ENCODE data around the gene GAD1.

The GAD1 gene

DNA sequence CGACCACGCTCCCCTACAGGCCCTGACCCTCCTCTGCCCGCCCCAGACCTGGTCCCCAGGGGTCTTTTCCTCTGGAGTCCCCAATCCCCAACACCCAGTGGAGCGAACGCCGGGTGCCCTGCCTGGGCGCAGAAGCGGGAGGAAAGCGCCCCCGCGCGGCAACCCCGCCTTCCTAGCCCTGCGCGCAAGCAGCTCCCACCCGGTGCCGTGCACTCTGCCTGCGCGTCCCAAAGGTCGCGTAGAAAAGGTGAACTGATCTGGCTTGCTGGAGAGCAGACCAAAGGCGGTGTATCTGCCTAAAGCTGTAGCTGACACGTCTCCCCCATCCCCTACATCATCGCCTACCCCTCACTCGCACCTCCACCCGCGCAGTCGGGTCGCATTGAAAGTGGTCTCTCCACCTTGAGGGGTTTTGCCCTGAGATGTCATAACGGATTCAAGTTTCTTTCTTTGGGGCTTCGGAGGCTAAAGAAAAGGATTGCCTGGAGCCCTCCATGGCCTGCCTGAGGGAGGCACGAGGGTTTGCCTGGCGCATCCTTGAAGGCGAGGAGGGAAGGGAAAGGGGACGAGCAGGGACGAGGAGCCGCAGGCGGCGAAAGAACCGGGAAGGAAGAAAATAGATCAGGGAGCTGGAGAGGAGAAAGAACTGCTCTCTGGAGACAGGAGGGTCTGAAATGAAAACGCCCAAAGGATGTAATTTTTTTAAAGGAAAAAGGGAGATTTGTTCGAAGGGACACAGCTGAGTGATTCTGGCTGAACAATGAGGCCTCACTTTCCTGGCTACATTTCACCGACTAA, 5.8 kb downstream of the GAD1 start:
- Histone ChIP-seq H3K27me3 (replicated peaks in 2 of 5; ENCODE audit: control insufficient read depth in 4 of 5, insufficient read depth in 5 of 5, low read length in 4 of 5) (peaks cover 0 to 95% (median 56%) of the 10 kb centered on the region in 5 experiments), H3K4me3 (ENCODE audit: control insufficient read depth in 1 of 7, extremely low read depth in 1 of 7, insufficient read depth in 4 of 7, low read depth in 2 of 7, low read length in 6 of 7) (peak overlapping the region in 4 of 7 experiments; percentile 24 to 77 (median 66)), H3K36me3 (ENCODE audit: control insufficient read depth in 4 of 4, insufficient read depth in 4 of 4, low read length in 3 of 4) (no peaks in the 10 kb centered on the region), H3K27ac (ENCODE audit: insufficient read depth in 1 of 2, low read depth in 1 of 2, low read length in 2 of 2, poor library complexity in 1 of 2, severe bottlenecking in 2 of 2) (no peak overlapping the region), H3K9me3 (ENCODE audit: control extremely low read depth in 1 of 5, control insufficient read depth in 4 of 5, insufficient read depth in 2 of 5, low read depth in 1 of 5, low read length in 4 of 5) (no peaks in the 10 kb centered on the region), H3K4me1 (ENCODE audit: control extremely low read depth in 1 of 4, control insufficient read depth in 4 of 4, insufficient read depth in 4 of 4, low read length in 3 of 4) (peaks cover 2 to 57% (median 52%) of the 10 kb centered on the region in 4 experiments)
- peak in 2 of 3 donors; percentile 31 to 56 for DNase-seq
- ChIA-PET POLR2A (no interaction called here), CTCF (interaction anchor here (0.8 to 3.1 kb wide), 9 partner anchors 8 to 459 kb away, joined by 3 to 9 read pairs (median 4); no protein-coding TSS in a partner anchor)
- WGBS (ENCODE audit: insufficient coverage) = 2% methylated on average over 31 of the region's 43 CpGs

DNA sequence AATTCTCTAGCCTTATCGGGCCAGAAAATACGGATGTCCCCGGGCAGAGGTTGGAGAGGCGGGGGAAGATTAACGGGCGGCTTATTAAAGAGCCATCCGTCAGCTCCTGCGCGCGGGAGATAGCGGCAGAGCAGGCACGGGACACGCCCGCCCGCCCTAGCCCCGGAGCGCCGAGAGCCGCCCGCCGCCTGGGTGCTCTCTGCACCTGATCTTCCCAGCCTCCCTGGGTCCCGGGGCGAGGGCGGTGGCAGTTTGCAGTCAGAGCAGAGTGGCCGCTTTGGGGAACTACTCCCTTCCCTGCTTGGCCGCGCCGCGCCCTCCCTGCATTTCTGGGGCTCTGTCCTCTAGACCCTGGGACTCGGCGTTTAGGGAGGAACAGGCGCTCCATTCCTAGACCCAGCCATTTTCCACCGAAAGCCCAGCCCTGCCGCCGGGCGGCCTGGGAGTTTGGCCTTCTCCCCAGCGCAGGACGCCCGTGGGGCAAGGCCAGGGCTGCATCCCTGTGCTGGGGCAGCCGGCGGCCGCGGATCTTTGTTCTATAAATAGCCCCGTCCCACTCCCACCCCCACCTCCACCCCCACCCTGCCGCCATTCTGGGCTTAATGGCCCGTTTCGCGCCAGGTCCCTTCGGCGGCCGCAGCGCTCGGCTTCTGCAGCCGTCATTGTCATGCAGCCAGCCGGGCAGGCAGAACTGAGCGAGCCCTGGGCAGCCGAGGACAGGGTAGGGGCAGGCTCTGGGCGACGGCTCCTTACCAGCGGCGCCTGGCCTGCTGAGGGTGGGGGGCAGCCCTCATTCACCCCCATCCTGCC, 6.6 kb downstream of the GAD1 start:
- Histone ChIP-seq H3K36me3 (ENCODE audit: control insufficient read depth in 4 of 4, insufficient read depth in 4 of 4, low read length in 3 of 4) (no peaks in the 10 kb centered on the region), H3K4me3 (ENCODE audit: control insufficient read depth in 1 of 7, extremely low read depth in 1 of 7, insufficient read depth in 4 of 7, low read depth in 2 of 7, low read length in 6 of 7) (peak overlapping the region; percentile 18 to 77 (median 56)), H3K4me1 (ENCODE audit: control extremely low read depth in 1 of 4, control insufficient read depth in 4 of 4, insufficient read depth in 4 of 4, low read length in 3 of 4) (peaks cover 0 to 49% (median 45%) of the 10 kb centered on the region in 4 experiments), H3K9me3 (ENCODE audit: control extremely low read depth in 1 of 5, control insufficient read depth in 4 of 5, insufficient read depth in 2 of 5, low read depth in 1 of 5, low read length in 4 of 5) (no peaks in the 10 kb centered on the region), H3K27ac (ENCODE audit: insufficient read depth in 1 of 2, low read depth in 1 of 2, low read length in 2 of 2, poor library complexity in 1 of 2, severe bottlenecking in 2 of 2) (no peak overlapping the region), H3K27me3 (replicated peaks in 2 of 5; ENCODE audit: control insufficient read depth in 4 of 5, insufficient read depth in 5 of 5, low read length in 4 of 5) (peaks cover 0 to 95% (median 50%) of the 10 kb centered on the region in 5 experiments)
- ChIA-PET CTCF (interaction anchor here (0.9 to 3.1 kb wide), 4 partner anchors 9 to 50 kb away, joined by 3 to 9 read pairs (median 6); no protein-coding TSS in a partner anchor), POLR2A (interaction anchor here (0.5 kb wide), 1 partner anchor 1182 kb away, joined by 3 read pairs; no protein-coding TSS in a partner anchor)
- under 1% methylated on average over 35 of the region's 61 CpGs for WGBS (ENCODE audit: insufficient coverage)
- peak; percentile 83 to 92 (median 84) for DNase-seq

DNA sequence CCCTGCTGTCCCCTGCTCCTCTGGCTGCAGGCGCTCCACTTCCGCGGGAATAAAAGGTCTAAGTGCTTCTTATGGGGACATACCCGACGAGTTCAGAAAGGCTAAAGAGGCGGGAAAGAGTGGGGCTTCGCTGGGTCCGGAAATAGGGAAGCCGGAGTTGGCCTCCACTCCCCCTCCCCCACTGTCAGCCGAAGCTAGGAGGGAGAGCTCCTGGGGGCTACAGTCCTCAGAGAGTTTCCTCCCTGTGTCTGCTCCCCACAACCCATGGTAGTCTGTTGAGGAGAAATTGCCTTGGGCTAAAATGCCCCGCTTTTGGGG, 7.2 kb downstream of the GAD1 start:
- peak overlapping the region in 6 of 7 experiments; percentile 23 to 77 (median 50) for H3K4me3 ChIP-seq (ENCODE audit: control insufficient read depth in 1 of 7, extremely low read depth in 1 of 7, insufficient read depth in 4 of 7, low read depth in 2 of 7, low read length in 6 of 7)

DNA sequence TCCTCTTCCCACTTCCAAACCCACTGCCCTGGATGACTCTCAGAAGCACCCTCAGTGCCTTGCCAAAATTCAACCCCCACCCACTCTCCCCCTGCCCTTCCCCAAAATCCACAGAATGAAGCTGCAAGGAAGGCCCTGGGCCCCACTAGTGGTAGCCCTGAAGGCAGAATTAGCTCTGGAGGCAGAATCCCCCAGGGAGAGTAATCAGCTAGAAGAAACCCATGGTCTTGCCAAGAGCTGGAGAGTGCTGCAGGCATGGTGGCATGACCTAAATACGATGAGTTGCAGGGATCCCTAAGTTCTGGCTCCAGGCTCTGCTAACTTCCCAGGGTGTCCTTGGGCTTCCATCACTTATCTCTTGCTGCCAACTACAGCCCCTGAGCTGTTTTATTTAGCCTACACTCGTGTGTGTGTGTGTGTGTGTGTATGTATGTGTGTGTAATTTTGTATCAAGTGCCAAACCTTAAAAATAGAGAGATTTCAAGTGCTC, 7.9 kb downstream of the GAD1 start:
- CTCF ChIA-PET = interaction anchor here (1.1 to 2.5 kb wide), 7 partner anchors 9 to 104 kb away, joined by 3 to 12 read pairs (median 4); partner anchors contain the start of genes GAD1 and GORASP2
- H3K27me3 ChIP-seq (replicated peaks in 2 of 5; ENCODE audit: control insufficient read depth in 4 of 5, insufficient read depth in 5 of 5, low read length in 4 of 5) = peaks cover 0 to 92% (median 39%) of the 10 kb centered on the region in 5 experiments

More for the DNA sequence above, 7.2 kb downstream of the GAD1 start:
- Histone ChIP-seq H3K36me3 (ENCODE audit: control insufficient read depth in 4 of 4, insufficient read depth in 4 of 4, low read length in 3 of 4) (no peaks in the 10 kb centered on the region), H3K27ac (ENCODE audit: insufficient read depth in 1 of 2, low read depth in 1 of 2, low read length in 2 of 2, poor library complexity in 1 of 2, severe bottlenecking in 2 of 2) (no peak overlapping the region), H3K27me3 (replicated peaks in 2 of 5; ENCODE audit: control insufficient read depth in 4 of 5, insufficient read depth in 5 of 5, low read length in 4 of 5) (peaks cover 0 to 95% (median 44%) of the 10 kb centered on the region in 5 experiments), H3K4me1 (ENCODE audit: control extremely low read depth in 1 of 4, control insufficient read depth in 4 of 4, insufficient read depth in 4 of 4, low read length in 3 of 4) (peaks cover 0 to 44% (median 39%) of the 10 kb centered on the region in 4 experiments), H3K9me3 (ENCODE audit: control extremely low read depth in 1 of 5, control insufficient read depth in 4 of 5, insufficient read depth in 2 of 5, low read depth in 1 of 5, low read length in 4 of 5) (no peaks in the 10 kb centered on the region)
- 20% methylated on average over 1 of the region's 11 CpGs for WGBS (ENCODE audit: insufficient coverage)
- no peak for DNase-seq
- CTCF ChIA-PET = interaction anchor here (1.2 to 2.5 kb wide), 3 partner anchors 8 to 105 kb away, joined by 4 to 12 read pairs (median 4); partner anchors contain the start of genes GAD1 and GORASP2
- POLR2A ChIA-PET = interaction anchor here (0.5 kb wide), 1 partner anchor 1182 kb away, joined by 3 read pairs; no protein-coding TSS in a partner anchor

DNA sequence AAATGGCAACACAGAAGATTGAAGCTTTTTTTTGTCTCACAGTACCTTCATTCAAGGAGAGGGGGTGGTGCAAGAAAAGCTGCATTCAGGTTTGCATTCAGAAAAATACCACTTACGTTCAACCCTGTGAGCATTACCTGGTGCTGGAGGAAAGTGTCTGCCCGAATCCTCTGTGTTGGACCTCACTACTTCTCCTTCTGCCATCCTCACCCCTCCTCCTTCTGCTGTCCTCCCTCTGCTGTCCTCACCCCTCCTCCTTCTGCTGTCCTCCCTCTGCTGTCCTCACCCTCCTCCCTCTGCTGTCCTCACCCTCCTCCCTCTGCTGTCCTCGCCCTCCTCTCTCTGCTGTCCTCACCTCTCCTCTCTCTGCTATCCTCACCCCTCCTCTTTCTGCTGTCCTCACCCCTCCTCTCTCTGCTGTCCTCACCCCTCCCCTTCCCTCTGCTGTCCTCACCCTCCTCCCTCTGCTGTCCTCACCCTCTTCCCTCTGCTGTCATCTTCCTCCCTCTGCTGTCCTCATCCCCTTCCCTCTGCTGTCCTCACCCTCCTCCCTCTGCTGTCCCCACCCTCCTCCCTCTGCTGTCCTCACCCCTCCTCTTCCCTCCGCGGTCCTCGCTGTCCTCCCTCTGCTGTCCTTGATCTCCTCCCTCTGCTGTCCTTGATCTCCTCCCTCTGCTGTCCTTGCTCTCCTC, 11.3 kb downstream of the GAD1 start:
- Histone ChIP-seq H3K4me3 (ENCODE audit: control insufficient read depth in 1 of 7, extremely low read depth in 1 of 7, insufficient read depth in 4 of 7, low read depth in 2 of 7, low read length in 6 of 7) (no peak overlapping the region), H3K27ac (ENCODE audit: insufficient read depth in 1 of 2, low read depth in 1 of 2, low read length in 2 of 2, poor library complexity in 1 of 2, severe bottlenecking in 2 of 2) (no peak overlapping the region), H3K36me3 (ENCODE audit: control insufficient read depth in 4 of 4, insufficient read depth in 4 of 4, low read length in 3 of 4) (no peaks in the 10 kb centered on the region), H3K4me1 (ENCODE audit: control extremely low read depth in 1 of 4, control insufficient read depth in 4 of 4, insufficient read depth in 4 of 4, low read length in 3 of 4) (peaks cover 0 to 12% (median 10%) of the 10 kb centered on the region in 4 experiments), H3K9me3 (ENCODE audit: control extremely low read depth in 1 of 5, control insufficient read depth in 4 of 5, insufficient read depth in 2 of 5, low read depth in 1 of 5, low read length in 4 of 5) (no peaks in the 10 kb centered on the region), H3K27me3 (replicated peaks in 2 of 5; ENCODE audit: control insufficient read depth in 4 of 5, insufficient read depth in 5 of 5, low read length in 4 of 5) (peaks cover 0 to 61% (median 12%) of the 10 kb centered on the region in 5 experiments)
- WGBS (ENCODE audit: insufficient coverage) = 93% methylated on average over 4 of the region's 6 CpGs
- POLR2A ChIA-PET = no interaction called here
- CTCF ChIA-PET = interaction anchor here (0.8 to 1.4 kb wide), 2 partner anchors 11 to 16 kb away, joined by 3 to 5 read pairs; no protein-coding TSS in a partner anchor
- no peak for DNase-seq

More for the DNA sequence above, 7.9 kb downstream of the GAD1 start:
- POLR2A ChIA-PET = no interaction called here
- Histone ChIP-seq H3K4me3 (ENCODE audit: control insufficient read depth in 1 of 7, extremely low read depth in 1 of 7, insufficient read depth in 4 of 7, low read depth in 2 of 7, low read length in 6 of 7) (no peak overlapping the region), H3K27ac (ENCODE audit: insufficient read depth in 1 of 2, low read depth in 1 of 2, low read length in 2 of 2, poor library complexity in 1 of 2, severe bottlenecking in 2 of 2) (no peak overlapping the region), H3K36me3 (ENCODE audit: control insufficient read depth in 4 of 4, insufficient read depth in 4 of 4, low read length in 3 of 4) (no peaks in the 10 kb centered on the region), H3K9me3 (ENCODE audit: control extremely low read depth in 1 of 5, control insufficient read depth in 4 of 5, insufficient read depth in 2 of 5, low read depth in 1 of 5, low read length in 4 of 5) (no peaks in the 10 kb centered on the region), H3K4me1 (ENCODE audit: control extremely low read depth in 1 of 4, control insufficient read depth in 4 of 4, insufficient read depth in 4 of 4, low read length in 3 of 4) (peaks cover 0 to 42% (median 38%) of the 10 kb centered on the region in 4 experiments)
- WGBS (ENCODE audit: insufficient coverage) = no CpG with 5 or more reads among the region's 2 CpGs
- no peak for DNase-seq

DNA sequence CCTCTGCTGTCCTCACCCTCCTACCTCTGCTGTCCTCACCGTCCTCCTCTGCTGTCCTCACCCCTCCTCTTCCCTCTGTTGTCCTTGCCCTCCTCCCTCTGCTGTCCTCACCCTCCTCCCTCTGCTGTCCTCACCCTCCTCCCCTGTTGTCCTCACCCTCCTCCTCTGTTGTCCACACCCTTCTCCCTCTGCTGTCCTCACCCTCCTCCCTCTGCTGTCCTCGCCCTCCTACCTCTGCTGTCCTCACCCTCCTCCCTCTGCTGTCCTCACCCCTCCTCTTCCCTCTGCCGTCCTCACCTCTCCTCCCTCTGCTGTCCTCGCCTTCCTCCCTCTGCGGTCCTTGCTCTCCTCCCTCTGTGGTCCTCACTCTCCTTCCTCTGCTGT, 11.8 kb downstream of the GAD1 start:
- Histone ChIP-seq H3K36me3 (ENCODE audit: control insufficient read depth in 4 of 4, insufficient read depth in 4 of 4, low read length in 3 of 4) (no peaks in the 10 kb centered on the region), H3K4me1 (ENCODE audit: control extremely low read depth in 1 of 4, control insufficient read depth in 4 of 4, insufficient read depth in 4 of 4, low read length in 3 of 4) (peaks cover 0 to 7% (median 5%) of the 10 kb centered on the region in 4 experiments), H3K27ac (ENCODE audit: insufficient read depth in 1 of 2, low read depth in 1 of 2, low read length in 2 of 2, poor library complexity in 1 of 2, severe bottlenecking in 2 of 2) (no peak overlapping the region), H3K27me3 (replicated peaks in 2 of 5; ENCODE audit: control insufficient read depth in 4 of 5, insufficient read depth in 5 of 5, low read length in 4 of 5) (peaks cover 0 to 56% (median 12%) of the 10 kb centered on the region in 5 experiments), H3K9me3 (ENCODE audit: control extremely low read depth in 1 of 5, control insufficient read depth in 4 of 5, insufficient read depth in 2 of 5, low read depth in 1 of 5, low read length in 4 of 5) (no peaks in the 10 kb centered on the region), H3K4me3 (ENCODE audit: control insufficient read depth in 1 of 7, extremely low read depth in 1 of 7, insufficient read depth in 4 of 7, low read depth in 2 of 7, low read length in 6 of 7) (no peak overlapping the region)
- DNase-seq = no peak
- ChIA-PET POLR2A (no interaction called here), CTCF (no interaction called here)
- 92% methylated on average over 5 of the region's 5 CpGs for WGBS (ENCODE audit: insufficient coverage)
